B cell (primary cell): ENCODE data around the gene TMEM232.

Source experiments
- EZH2 ChIP-seq: IDR thresholded peaks from 2 replicates; pipeline ENCODE4 v1.6.1; 2012; ENCODE audit warnings: borderline replicate concordance, low read depth, mild to moderate bottlenecking, moderate library complexity, low read length; ENCODE audit not compliant: insufficient read depth, poor library complexity, severe bottlenecking
- TF ChIP-seq, protein P1 (sequence below): fragments of 200-600 bp; IDR thresholded peaks from one replicate; pipeline ENCODE4 v1.8.0; 2022; ENCODE audit warnings: antibody characterized with exemption, mild to moderate bottlenecking

DNA sequence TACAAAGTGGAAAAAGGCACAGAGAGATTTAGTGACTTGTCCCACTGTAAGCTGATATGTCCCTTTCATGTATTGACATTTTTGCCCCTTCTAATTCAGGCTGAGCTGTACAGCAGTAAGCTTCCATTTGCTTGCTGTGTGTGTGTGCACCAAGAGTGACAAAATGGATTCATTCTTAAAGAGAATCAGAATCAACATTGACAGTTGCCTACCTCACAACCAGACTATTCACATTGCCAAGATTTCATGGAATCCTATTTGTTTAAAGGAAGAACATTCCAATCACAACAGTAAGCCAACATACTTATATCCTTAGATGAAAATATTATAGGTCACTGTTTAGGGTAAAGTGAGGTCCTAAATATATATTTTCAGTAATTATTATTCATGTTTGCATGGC lies 102.6 kb downstream of the TMEM232 start:
- TF ChIP-seq, protein P1, sequence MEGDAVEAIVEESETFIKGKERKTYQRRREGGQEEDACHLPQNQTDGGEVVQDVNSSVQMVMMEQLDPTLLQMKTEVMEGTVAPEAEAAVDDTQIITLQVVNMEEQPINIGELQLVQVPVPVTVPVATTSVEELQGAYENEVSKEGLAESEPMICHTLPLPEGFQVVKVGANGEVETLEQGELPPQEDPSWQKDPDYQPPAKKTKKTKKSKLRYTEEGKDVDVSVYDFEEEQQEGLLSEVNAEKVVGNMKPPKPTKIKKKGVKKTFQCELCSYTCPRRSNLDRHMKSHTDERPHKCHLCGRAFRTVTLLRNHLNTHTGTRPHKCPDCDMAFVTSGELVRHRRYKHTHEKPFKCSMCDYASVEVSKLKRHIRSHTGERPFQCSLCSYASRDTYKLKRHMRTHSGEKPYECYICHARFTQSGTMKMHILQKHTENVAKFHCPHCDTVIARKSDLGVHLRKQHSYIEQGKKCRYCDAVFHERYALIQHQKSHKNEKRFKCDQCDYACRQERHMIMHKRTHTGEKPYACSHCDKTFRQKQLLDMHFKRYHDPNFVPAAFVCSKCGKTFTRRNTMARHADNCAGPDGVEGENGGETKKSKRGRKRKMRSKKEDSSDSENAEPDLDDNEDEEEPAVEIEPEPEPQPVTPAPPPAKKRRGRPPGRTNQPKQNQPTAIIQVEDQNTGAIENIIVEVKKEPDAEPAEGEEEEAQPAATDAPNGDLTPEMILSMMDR, result no peak
- no peak for TF ChIP-seq EZH2
